GM18873 (cell line): ENCODE data around the gene BCHE.
"Not testable (repeated sequence)": the region's sequence is repeated elsewhere in the genome, so short reads cannot be mapped to it uniquely, and the experiment has no call there.

Source experiments
- ATAC-seq: cut with Tn5 transposase; IDR thresholded peaks from one replicate; pipeline ENCODE4 v1.9.1; 2021; ENCODE audit warnings: mild to moderate bottlenecking, moderate library complexity, moderate number of reproducible peaks; ENCODE audit not compliant: unreplicated experiment, low FRiP score

Gene BCHE

DNA sequence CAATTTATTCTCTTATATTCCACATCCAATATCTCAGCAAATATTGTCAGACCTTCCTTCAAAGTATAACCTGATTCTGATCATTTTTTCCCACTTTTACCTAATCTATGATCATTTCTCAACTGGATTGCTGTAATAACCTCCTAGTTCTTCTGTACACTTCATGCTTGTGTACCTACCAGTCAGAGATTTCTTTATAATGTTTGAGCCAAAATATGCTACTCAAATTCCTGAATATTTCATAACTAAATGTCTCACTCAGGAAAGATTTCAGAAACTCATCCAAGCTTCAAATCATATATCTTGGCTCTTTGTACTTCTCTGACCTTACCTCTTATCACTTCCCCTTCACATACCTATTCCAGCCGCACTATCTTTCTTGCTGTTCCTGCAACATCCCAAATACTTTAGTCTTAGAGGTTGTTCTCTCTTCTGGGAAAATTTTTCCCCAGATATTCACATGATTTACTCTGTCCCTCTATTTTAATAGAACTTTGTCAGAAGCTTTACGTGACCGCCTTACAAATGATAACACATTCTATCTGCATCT lies 20.0 kb downstream of the BCHE start:
- ATAC-seq, result no peak

DNA sequence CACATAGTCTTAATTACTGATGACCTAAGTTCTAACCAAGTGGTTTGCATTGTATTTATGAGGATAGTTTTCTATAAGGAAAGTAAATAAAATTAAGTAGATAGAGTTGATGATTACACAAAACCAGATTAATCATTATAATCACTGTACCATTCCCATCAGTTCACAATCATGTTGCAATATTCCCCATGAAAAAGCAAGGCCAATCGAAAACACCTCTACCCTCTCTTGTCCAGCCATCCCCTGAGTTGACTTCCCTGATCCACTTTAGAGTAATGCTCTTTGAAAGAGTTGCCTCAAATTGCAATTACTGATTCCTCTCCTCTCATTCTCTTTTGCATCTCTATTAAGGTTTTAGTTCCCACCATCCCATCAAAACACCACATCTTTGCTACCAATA lies 21.0 kb downstream of the BCHE start:
- no peak for ATAC-seq

DNA sequence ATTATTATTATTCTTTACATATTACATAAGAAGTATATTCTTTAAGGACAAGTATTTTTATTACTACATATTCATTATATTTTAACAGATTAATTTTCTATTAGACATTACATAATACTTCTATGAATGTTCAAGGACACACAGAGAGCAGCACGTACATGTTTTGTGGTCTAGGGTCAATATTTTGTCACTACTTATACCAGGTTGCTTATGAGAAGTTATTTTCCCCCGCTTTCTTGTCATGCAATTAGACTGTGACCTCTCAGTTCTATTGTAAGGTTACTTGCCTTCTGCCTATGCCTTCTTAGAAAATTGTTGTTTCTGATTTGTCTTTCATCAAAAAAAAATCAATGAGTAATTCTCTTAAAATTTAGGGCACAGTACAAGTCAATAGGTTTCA lies 21.5 kb downstream of the BCHE start:
- no peak for ATAC-seq

DNA sequence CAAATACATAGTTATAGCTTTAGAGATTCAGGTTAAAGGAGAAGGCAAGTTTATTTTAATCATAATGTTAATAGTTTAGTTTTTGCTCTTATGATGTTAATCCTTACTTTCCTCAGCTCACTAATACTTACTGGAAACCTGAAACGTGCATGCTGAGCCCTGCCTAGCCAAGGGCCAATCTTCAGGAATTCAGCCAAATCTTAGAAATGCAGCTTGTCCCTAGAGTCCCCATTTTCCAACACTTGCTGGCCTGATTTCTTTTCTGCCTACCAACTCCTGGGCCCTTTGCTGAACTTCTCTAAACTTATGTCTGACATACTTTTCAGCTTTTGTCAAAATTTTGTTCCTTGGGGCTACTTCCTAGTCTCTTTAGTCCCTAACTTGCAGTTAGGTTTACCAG lies 22.8 kb downstream of the BCHE start:
- ATAC-seq, result no peak

DNA sequence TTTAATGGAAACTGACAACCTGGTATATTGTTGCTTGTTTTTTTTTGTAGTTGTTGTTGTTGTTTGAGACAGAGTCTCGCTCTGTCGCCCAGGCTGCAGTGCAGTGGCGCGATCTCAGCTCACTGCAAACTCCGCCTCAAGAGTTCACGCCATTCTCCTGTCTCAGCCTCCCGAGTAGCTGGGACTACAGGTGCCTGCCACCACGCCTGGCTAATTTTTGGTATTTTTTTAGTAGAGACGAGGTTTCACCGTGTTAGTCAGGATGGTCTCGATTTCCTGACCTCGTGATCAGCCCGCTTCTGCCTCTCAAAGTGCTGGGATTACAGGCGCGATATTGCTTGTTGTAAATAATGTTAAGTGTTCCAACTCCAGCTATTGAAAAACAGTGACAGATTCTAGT lies 29.3 kb downstream of the BCHE start:
- ATAC-seq, result not testable (repeated sequence)

DNA sequence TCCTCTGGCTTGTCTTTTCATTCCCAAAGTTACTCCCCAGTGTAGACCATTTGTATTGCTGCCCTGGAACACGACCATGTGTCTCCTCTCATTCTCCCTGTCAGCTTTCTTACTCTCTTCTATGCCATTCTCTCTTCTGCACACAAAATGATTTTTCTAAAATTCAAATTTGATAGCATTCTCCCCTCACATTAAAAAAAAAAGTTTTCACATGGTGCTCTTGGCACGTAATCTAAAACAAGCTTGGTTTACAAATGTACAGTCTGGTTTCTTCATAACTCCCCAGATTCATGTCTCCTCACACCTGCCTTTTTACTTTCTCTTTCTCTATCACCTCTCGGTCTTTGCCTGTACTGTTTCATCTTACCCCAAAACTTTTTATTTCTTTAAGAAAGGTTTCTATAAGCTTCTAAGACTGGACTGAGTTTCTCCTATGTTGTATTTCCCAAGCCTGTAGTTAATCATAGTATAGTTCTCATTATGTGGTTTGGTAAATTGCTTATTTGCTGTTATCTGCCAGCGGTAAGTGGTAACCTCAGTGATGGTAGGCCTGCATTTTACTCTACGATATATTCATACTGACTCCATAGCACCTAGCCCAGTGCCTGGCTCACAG lies 31.2 kb downstream of the BCHE start:
- peak; percentile 77 for ATAC-seq

DNA sequence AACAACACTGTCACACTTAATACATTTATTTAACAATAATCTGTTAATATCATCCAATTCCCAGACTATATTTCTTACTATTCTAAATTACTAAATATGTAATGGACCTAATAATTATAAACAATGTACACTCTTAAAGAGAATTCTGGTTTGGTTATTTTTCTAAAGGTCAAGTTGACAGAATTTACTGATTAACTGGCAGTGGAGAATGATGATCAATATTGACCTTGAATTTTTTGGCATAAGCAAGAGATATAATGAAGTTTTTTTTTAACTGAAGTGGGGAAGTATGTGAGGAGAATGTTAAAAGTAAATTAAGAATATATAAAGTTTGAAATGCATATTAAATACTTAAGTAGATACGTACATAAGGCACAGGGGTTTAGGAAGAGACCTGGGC lies 33.8 kb downstream of the BCHE start:
- ATAC-seq, result no peak

DNA sequence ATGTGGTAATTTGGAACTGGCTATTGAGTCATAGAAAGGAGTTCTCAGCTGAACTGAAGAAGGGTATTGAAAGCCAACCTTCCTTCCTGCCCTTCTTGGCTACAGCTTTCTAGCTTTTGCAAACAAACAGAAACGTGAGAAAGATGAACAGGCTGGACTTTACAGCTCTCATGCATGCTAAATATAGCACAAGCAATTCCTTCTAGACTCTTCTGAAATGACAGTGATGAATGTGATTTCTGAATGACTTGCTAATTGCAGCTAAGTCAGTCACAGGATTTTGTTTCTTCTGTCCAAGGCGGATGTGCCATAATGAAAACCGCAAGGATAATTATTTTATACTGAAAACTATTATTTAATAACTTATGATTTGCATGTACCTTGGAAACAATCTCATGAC lies 36.3 kb downstream of the BCHE start:
- no peak for ATAC-seq

DNA sequence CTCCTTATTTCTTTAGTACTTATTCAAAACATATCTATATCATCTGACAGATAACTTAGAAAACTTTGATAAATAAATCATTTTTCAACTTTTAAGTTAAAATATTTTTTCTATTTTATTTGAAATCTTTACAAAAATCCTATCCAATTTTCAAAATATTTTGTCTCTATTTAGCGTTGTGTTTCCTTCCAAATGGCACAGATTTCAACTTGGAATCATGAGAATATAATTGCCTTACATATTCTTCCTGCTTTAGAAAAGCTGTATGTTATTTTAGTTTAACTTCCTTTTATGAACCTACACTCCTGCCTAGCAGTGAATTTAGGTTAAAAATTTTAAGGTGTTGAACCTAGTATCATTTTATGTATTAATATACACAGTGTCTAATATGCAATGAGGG lies 38.2 kb downstream of the BCHE start:
- ATAC-seq, result no peak

DNA sequence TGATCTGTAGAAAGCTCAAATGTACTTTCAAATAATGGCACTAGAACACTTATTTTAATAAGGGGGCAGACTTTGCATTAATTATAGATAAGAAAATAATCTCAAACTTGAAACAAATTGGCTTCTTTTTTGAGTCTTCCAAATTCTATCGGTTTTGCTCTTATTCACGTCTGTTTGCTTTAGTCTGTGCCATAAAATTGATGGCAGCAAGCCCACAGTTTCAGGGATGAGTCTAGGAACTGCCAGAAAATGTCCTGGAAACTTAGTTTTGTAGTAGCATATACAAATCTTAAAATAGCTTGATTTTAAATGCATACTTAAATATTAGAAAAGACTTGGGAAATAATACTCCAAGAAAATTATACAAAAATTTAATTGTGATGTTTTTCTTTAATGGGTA lies 39.7 kb downstream of the BCHE start:
- ATAC-seq, result no peak

DNA sequence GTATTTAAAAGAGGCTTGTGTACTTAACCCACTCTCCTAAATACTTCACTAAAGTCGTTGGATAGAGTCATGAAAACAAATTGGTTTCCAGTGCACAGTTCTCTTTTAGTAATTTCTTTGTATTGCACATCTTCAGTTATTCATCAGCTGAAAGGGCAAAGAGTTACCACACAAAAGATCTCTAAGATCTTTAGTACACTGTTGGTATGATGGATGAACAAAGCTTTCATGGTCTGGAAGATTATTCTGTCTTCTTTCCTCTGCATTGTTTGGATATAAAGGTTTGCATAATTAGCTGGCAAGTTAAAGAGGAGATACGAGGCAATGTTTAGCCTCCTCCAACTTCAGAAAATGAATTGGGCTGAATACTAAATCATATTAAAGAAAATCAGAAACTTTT lies 40.5 kb downstream of the BCHE start:
- ATAC-seq, result no peak

DNA sequence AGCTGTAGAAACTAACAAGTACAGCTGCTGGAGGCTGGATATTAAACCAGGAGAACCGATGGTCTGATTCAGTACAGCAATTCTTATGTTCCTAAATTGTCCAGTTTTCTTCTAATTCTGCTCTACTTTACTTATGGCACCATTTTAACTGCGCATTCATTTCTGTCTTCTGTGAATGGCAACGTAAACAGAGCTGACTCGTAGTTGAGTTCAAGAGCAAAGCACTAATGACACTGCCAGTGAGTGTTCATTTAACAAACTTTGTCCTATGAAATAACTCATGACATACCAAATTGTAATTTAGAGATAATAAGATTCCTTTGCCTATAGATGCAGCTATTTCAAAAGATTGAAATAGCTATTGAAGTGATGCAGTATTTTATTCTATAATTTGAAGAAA lies 48.7 kb downstream of the BCHE start:
- ATAC-seq, result no peak

DNA sequence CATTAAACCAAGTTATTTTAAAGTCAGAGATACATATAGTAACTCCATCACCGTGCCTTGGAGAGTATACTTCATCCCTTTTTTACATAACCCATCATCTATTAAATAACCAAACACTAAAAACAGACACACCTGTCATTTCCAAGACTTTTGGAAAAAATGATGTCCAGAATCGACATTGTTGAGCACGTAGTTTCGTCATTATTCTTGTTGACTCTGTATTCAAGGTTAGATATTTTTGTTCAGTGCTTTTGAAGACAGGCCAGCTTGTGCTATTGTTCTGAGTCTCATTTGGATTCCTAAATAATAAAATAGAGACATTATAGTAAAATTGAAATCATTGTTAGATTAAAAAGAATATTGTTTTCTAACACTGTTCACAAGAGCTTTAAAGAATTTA lies 51.2 kb downstream of the BCHE start:
- ATAC-seq, result no peak

DNA sequence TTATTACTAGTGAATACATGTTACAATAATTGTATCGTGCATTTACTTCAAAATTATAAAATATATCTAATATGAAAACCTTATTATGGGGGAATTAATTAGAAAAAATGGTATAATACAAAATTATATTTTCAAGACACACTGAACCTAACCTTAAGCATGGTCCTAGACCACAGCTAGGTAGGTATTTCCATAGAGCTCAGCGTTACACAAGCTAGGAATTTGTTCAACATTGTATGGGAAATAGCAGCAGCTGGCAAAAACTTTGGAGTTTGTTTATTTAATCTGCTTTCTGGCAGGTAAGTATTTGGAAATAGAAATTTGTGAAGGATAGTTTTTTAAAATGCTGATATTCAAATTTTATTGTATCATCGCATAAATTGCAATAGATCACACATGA lies 52.9 kb downstream of the BCHE start:
- no peak for ATAC-seq

DNA sequence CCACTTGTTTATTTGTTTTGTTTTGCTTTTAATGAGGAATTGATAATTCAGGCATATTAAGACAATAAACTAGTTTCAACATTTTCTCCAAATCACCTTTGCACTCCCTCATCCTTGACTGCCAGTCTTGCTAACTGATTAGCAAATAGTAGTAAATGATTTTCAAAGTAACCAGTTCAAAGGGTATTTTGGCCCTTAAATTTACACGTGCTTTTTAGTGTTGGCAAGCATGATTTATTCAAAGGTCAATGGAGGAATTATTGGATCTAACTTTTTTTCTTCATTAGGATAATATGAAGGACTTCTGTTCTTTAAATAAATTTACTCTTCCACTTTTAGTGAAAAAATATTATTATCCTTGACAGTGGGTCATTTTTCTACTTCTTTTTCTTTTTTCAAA lies 53.8 kb downstream of the BCHE start:
- ATAC-seq, result no peak

DNA sequence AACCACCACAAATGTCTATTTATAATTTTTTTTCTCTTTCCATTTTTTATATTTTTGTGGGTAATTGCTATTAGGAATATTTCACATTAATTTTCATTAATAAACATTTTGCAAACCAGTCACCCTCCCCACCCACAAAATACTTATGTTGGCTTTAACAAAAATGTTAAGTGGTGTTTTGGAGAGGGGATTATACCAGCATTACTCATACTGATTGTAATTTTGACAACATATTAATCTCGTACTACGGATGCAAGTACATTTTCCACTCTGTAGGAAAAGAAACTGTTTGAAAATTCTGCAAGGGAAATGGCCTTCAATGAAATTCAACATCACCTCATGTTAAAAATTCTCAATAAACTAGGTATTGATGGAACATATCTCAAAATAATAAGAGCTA lies 58.3 kb downstream of the BCHE start:
- ATAC-seq, result no peak

DNA sequence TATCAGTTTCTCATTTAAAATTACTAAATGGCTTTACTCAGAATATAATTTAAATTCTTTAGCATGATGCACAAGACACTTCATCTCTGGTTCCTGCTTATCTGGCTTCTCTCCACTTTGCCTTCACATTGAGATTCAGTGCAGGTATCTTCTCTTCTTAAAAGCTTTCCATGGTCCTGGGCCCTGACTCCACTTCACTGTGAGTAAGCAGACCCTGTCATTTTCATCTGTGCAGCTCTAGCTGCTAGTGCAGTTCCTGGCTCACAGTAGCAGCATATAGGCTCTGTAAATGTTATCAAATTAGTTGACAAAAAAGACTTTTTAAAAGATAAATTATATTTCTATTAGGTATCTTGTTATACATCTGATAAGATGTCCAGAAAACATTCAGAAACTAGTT lies 58.8 kb downstream of the BCHE start:
- no peak for ATAC-seq

DNA sequence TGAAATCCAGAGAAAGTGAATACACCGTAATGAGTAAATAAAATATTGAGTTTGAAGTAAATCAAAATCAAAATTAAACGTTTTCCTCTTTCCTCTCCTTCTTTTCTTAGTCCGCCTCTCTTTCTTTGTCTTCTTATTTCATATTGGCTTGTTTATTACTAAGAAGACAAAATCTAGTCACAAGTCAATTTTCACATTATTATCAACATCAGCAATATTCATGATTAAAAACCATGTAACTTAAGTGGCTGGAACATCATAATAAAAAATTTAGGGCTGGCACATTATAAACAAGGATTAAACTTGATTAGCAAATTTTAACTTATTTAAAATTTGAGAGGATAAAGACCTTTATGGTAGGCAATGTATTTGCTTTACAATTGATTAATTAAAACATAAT lies 61.4 kb downstream of the BCHE start:
- ATAC-seq, result no peak

DNA sequence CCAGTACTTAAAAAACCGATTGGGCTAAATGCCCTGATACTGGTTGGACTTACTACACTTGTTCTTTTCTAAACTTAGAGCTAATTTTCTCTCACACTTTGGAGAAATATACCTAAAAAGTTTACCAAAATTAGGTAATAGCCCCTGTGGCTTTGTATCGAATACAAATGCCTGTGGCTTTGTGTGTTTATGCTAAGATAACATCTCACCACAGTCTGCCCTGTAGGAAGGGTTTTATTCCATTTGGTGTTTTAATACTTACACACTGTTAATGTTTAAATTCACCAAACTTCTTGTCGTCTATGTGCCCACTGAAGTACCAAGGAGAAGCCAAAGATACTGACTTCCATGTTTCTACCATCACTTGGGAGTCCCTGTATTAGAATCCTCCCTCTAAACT lies 66.4 kb downstream of the BCHE start:
- ATAC-seq, result no peak

DNA sequence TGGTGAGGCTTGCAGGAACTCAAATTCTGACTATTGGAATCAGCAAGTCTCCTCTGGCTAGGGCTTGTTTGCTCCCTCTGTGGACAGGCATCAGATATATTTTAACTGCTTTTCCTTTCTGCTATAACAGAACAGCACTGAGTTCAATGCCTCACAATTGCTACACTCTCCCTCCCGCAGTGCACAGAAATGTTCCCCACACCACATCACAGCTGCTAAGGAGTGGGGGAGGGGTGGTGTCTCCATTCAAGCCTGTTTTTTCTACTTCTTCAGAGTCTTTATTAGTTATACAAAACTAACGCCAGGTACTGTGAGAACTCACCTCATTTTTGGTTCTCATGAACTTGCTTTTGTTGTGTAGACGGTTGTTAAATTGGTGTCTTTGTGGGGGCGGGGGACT lies 68.5 kb downstream of the BCHE start:
- no peak for ATAC-seq

DNA sequence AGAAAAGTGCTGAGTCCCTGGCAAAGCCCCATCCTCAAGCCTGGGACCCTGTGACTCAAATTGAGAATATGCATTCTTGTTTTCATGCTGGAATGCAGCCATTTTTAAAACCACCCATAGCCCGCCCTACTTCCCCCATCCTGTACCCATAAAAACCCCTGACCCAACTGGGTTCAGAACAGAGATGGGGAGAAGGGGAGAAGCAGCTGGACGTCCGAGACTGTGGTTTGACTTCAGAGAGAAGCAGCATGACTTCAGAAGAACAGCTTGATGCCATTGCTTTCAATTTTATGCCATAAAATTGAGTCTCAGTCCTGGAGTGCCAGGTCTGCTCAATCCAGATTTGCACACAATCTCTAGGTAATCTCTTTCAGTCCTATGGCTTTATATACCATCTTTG lies 78.2 kb downstream of the BCHE start:
- ATAC-seq, result no peak

DNA sequence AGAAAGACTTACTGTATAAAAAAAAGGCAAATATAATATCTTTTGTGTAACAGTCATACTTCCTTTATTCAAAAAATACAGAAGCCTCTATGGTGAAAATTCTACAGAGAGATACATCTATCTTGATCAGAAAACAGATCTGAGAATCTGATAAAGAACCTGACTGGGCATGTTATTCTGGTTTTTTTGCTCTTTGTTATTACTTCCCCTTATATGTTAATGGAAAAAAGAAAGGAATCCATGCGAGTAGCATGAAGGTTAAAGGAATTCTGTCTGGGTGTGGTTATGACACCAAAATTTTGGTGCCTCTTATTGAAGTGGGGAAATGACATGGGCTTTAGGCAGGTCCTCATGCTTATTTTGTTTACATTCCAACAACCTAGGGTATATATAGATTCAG lies 81.7 kb downstream of the BCHE start:
- ATAC-seq, result no peak
